GM13977 (cell line): ENCODE results near the gene KCNQ5.

Source experiments
- DNase-seq: peaks from one replicate; pipeline ENCODE4 v3.0.0; 2012; ENCODE audit warnings: low spot score
- in situ Hi-C: fragments of 300-500 bp; cut with MboI; formaldehyde crosslinking; loops from one replicate; pipeline ENCODE4 v1.12.0; 2022; ENCODE audit warnings: low sequenced_read_pairs, low pct_unique_long_range_greater_than_20kb, mixed read lengths, inconsistent platforms; ENCODE audit not compliant: unreplicated experiment
- TF ChIP-seq, protein P1 (sequence below): IDR thresholded peaks from 2 replicates; pipeline ENCODE4 v1.5.1; 2012; ENCODE audit warnings: mild to moderate bottlenecking, control low read depth; ENCODE audit not compliant: insufficient read depth; ENCODE audit errors: extremely low read depth, missing control alignments

KCNQ5 gene

DNA sequence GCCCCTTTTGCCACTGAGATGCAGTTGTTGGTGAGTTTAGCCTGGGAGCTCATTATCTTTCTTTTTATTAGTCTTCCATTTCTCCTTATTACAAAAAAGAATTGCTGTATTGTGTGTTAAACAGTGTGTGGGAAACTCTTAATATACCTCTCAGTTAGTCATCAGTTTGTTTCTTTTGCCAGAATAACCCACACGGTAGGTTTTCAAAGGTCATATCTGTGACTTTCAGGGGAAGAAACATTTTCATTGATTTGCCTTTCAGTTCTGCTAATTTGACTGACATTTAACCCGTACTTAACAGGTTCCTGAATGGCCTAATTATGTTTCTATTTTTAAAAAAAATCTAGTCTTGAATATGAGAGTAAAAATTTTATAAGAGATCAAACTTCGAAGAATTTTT is 458.1 kb downstream of the KCNQ5 start:
- TF ChIP-seq, protein P1, sequence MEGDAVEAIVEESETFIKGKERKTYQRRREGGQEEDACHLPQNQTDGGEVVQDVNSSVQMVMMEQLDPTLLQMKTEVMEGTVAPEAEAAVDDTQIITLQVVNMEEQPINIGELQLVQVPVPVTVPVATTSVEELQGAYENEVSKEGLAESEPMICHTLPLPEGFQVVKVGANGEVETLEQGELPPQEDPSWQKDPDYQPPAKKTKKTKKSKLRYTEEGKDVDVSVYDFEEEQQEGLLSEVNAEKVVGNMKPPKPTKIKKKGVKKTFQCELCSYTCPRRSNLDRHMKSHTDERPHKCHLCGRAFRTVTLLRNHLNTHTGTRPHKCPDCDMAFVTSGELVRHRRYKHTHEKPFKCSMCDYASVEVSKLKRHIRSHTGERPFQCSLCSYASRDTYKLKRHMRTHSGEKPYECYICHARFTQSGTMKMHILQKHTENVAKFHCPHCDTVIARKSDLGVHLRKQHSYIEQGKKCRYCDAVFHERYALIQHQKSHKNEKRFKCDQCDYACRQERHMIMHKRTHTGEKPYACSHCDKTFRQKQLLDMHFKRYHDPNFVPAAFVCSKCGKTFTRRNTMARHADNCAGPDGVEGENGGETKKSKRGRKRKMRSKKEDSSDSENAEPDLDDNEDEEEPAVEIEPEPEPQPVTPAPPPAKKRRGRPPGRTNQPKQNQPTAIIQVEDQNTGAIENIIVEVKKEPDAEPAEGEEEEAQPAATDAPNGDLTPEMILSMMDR: no peak
- in situ Hi-C loops: no loop called here
- DNase-seq: no peak

DNA sequence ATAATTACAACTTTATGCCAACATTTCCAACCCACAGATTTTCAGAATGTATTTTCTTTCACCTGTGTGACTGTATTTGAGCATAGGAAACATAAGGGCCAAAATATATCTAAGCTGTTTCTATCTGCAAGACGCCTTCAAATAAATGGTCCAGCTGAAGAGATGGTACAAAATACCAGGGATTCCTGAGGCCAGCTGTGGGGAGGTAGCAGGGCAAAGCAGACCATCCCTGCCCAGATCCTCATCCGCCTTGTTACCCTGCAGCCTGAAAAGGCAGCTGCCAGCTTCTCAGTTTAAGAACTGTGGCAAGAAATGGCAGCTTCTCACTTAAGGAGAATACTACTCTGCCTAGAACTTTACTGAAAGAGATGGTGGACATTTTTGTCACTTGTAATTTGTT is 460.1 kb downstream of the KCNQ5 start:
- in situ Hi-C loops: no loop called here
- no peak for DNase-seq
- TF ChIP-seq, protein P1: no peak

DNA sequence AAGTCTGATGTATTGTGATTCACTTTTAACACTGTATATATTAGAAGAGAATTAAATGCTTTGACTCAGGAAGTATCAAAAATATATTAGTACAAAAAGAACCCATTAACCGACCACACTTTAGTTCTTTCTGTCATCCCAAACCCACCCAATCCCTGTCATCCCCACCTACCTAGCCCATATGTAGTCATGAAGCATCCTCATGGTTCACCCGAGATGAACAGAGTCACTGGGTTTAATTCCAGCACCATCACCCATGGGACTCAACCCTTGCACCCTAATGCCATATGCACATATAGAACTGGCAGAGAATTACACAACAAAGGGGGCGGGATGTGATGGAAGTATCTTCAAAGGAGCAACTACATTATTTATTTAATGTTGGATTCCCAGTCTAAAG is 462.0 kb downstream of the KCNQ5 start:
- DNase-seq: no peak
- in situ Hi-C loops: no loop called here
- TF ChIP-seq, protein P1: no peak

DNA sequence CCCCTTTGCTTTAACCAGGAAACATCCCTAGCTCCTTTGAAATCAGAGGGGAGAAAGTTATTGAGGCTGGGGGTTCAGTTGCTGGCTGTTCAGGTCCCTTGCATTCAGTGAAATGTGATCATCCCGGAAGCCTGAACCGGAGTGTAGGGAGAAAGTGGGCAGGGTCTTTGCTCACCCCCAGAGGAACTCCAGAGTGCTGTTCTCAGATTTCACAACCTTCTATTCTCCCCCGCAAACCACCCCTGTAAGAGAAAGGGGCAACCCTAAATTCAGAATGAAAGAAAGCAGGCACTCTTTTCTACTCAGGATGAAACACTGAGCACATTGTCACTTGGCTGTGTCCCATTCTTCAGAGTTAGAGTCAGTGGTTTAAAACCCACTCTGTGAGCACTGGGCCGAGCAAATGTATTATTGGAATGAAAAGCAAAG is 463.6 kb downstream of the KCNQ5 start:
- TF ChIP-seq, protein P1: no peak
- no peak for DNase-seq
- in situ Hi-C loops: no loop called here

DNA sequence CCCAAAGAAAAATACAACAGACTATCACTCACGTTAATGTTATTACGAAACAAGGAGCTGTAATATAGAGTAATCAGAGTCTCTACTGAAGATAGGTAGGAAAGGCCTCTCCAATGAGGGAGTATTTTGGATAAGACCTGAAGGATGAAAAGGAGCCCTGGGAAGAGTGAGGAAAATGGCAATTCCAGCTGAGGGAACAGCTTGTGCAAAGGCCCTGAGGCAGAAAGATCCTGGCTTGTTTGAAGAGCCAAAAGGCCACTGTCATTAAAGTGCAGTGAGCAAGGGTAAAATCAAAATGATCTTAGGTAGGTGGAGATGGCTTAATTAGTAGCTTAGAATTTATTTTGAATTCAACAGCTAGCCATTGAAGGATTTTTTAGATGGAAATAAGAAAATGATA is 464.9 kb downstream of the KCNQ5 start:
- TF ChIP-seq, protein P1: no peak
- in situ Hi-C loops: no loop called here
- DNase-seq: no peak

DNA sequence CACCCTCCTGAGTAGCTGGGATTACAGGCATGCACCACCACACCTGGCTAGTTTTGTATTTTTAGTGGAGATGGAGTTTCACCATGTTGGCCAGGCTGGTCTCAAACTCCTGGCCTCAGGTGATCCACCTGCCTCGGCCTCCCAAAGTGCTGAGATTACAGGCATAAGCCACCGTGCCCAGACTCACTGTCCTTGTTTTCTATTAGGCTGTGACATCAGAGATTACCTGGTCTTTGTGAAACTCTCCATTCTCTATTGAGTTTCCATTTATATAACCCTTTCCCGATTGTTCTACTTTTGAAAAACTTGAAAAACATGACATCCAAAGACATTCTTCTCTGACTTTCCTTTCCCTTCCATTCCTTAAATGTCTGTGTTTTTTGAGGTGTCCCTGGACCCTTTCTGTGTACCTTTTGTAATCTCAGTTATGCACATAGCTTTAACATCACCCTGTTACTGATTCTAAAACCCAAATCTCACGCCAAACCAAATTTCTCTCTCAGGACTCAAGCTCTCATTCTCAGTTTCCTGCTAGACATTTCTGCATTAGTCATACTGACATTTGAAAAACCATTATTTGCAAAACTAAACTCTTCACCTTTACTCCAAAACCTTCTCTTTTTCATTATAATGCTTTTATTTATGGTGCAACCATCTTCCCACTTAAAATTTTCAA is 466.4 kb downstream of the KCNQ5 start:
- TF ChIP-seq, protein P1: no peak
- peak; percentile 11 for DNase-seq
- in situ Hi-C loops: no loop called here
